ENCODE data around the gene HS2ST1.

Gene HS2ST1

DNA sequence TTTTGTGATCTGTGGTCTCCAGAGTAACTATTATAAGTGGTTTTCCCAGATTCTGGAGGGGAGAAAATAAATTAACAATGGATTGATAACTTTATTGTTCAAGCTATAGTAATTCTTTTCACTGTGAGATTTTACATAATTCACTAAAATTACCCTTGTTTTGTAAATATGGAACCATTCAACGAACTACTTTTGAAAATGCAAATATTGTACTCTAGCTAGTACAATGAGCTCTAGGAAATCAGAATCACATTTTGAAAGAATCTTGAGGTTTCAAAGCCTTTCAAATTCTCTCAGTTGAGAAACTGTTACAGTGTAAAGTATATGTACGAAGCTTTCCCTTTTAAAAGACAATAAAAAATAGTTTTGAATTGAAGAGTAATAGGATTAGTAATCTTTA, 119.9 kb downstream of the HS2ST1 start:
- Histone ChIP-seq H3K4me3 (replicated peaks; ENCODE audit: insufficient read depth, low read length) (no peak overlapping the region), H3K27me3 (ENCODE audit: insufficient read depth, poor library complexity, severe bottlenecking) (no peaks in the 10 kb centered on the region), H3K27ac (replicated peaks) (no peak overlapping the region)
- TF ChIP-seq, protein P1, sequence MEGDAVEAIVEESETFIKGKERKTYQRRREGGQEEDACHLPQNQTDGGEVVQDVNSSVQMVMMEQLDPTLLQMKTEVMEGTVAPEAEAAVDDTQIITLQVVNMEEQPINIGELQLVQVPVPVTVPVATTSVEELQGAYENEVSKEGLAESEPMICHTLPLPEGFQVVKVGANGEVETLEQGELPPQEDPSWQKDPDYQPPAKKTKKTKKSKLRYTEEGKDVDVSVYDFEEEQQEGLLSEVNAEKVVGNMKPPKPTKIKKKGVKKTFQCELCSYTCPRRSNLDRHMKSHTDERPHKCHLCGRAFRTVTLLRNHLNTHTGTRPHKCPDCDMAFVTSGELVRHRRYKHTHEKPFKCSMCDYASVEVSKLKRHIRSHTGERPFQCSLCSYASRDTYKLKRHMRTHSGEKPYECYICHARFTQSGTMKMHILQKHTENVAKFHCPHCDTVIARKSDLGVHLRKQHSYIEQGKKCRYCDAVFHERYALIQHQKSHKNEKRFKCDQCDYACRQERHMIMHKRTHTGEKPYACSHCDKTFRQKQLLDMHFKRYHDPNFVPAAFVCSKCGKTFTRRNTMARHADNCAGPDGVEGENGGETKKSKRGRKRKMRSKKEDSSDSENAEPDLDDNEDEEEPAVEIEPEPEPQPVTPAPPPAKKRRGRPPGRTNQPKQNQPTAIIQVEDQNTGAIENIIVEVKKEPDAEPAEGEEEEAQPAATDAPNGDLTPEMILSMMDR (IDR thresholded peaks at IDR 0.05; ENCODE audit: insufficient read depth, low read length): no peak
- TF ChIP-seq, protein P2, sequence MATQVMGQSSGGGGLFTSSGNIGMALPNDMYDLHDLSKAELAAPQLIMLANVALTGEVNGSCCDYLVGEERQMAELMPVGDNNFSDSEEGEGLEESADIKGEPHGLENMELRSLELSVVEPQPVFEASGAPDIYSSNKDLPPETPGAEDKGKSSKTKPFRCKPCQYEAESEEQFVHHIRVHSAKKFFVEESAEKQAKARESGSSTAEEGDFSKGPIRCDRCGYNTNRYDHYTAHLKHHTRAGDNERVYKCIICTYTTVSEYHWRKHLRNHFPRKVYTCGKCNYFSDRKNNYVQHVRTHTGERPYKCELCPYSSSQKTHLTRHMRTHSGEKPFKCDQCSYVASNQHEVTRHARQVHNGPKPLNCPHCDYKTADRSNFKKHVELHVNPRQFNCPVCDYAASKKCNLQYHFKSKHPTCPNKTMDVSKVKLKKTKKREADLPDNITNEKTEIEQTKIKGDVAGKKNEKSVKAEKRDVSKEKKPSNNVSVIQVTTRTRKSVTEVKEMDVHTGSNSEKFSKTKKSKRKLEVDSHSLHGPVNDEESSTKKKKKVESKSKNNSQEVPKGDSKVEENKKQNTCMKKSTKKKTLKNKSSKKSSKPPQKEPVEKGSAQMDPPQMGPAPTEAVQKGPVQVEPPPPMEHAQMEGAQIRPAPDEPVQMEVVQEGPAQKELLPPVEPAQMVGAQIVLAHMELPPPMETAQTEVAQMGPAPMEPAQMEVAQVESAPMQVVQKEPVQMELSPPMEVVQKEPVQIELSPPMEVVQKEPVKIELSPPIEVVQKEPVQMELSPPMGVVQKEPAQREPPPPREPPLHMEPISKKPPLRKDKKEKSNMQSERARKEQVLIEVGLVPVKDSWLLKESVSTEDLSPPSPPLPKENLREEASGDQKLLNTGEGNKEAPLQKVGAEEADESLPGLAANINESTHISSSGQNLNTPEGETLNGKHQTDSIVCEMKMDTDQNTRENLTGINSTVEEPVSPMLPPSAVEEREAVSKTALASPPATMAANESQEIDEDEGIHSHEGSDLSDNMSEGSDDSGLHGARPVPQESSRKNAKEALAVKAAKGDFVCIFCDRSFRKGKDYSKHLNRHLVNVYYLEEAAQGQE (IDR thresholded peaks at IDR 0.05; ENCODE audit: insufficient replicate concordance, low read depth): no peak
- TF ChIP-seq POLR2AphosphoS5 (IDR thresholded peaks at IDR 0.05; ENCODE audit: low read depth): no peak
- TF ChIP-seq SPI1 (IDR thresholded peaks at IDR 0.05; ENCODE audit: borderline replicate concordance, low read depth): no peak
- no peak for TF ChIP-seq GABPA (IDR thresholded peaks at IDR 0.05; ENCODE audit: low read depth)
- no peak for DNase-seq (ENCODE audit: low read depth in 1 of 2, low spot score in 1 of 2)

DNA sequence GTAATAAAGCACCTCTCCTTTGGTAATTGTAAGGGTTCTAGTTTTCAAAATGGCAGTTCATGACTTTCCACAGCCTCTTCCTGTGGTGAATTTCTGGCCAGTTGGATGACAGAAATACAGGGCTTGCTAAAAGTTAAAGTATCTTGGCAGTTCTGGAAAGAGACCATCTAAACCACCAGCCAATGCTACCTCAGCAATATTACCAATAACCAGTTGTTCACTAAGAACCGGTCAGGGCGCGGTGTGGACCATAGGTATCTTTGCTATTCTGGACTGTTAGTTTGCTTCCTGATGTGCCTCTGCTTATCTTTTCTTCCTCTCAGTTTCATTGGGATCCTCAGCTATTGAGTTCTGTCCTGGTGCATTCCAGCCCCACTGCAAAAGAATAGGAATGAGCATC, 124.7 kb downstream of the HS2ST1 start:
- Histone ChIP-seq H3K27ac (replicated peaks) (no peak overlapping the region), H3K4me3 (replicated peaks; ENCODE audit: insufficient read depth, low read length) (no peak overlapping the region), H3K27me3 (ENCODE audit: insufficient read depth, poor library complexity, severe bottlenecking) (no peaks in the 10 kb centered on the region)
- DNase-seq (ENCODE audit: low read depth in 1 of 2, low spot score in 1 of 2): no peak
- no peak for TF ChIP-seq GABPA (IDR thresholded peaks at IDR 0.05; ENCODE audit: low read depth)
- TF ChIP-seq, protein P1 (IDR thresholded peaks at IDR 0.05; ENCODE audit: insufficient read depth, low read length): no peak
- TF ChIP-seq, protein P2 (IDR thresholded peaks at IDR 0.05; ENCODE audit: insufficient replicate concordance, low read depth): no peak

DNA sequence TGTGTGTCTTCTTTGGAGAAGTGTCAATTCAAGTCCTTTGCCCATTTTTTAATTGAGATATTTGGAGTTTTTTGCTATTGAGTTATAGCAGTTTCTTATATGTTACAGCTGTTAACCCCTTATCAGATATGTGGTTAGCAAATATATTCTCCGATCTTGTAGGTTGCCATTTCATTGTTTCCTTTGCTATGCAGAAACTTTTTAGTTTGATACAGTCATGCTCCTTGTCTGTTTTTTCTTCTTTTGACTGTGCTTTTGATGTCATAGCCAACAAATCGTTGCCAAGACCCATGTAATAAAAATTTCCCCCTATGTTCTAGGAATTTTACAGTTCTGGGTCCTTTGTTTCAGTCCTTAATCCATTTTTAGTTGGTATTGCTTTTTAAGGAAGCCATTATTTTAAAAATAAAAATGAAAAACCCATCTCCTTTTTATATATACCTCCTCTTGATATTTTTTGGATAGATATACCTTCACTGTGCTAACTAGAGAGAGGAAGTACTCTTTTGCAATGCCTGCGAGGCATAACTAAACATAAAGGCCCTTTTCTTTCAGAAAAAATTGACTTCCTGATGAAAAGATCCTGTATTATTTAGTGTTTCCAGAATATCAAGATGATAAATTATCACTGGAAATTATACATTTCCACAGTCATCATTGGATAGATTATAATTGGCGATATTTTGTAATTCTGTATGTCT, 127.8 kb downstream of the HS2ST1 start:
- no peak for TF ChIP-seq POLR2AphosphoS5 (IDR thresholded peaks at IDR 0.05; ENCODE audit: low read depth)
- peak; percentile 76 for TF ChIP-seq SPI1 (IDR thresholded peaks at IDR 0.05; ENCODE audit: borderline replicate concordance, low read depth)
- DNase-seq (ENCODE audit: low read depth in 1 of 2, low spot score in 1 of 2): peak in 1 of 2 experiments; percentile 24
- Histone ChIP-seq H3K27me3 (ENCODE audit: insufficient read depth, poor library complexity, severe bottlenecking) (no peaks in the 10 kb centered on the region), H3K27ac (replicated peaks) (no peak overlapping the region), H3K4me3 (replicated peaks; ENCODE audit: insufficient read depth, low read length) (no peak overlapping the region)

DNA sequence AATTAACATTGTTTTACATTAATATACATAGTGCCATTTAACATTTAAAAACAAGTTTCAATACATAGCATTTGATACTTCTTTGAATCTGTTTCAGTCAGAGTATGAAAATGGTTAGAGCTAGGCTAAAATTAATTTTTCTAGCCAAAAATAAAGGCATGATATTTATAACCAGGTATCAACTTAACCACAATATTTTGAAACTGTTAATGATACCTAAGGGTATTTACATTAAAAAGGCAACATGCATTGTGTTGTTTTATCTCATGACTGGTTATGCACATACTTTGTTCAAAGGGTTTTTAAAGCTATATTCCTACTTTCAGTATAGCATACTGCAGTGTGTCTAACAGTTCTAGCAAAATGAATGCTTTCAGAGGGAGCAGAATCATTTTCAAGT, 130.0 kb downstream of the HS2ST1 start:
- no peaks in the 10 kb centered on the region for H3K27me3 ChIP-seq (ENCODE audit: insufficient read depth, poor library complexity, severe bottlenecking)
- no peak overlapping the region for H3K4me3 ChIP-seq (replicated peaks; ENCODE audit: insufficient read depth, low read length)
- DNase-seq (ENCODE audit: low read depth in 1 of 2, low spot score in 1 of 2): no peak
- TF ChIP-seq POLR2AphosphoS5 (IDR thresholded peaks at IDR 0.05; ENCODE audit: low read depth) (no peak), SPI1 (IDR thresholded peaks at IDR 0.05; ENCODE audit: borderline replicate concordance, low read depth) (no peak), GABPA (IDR thresholded peaks at IDR 0.05; ENCODE audit: low read depth) (no peak)
- TF ChIP-seq, protein P1 (IDR thresholded peaks at IDR 0.05; ENCODE audit: insufficient read depth, low read length): no peak
- TF ChIP-seq, protein P2 (IDR thresholded peaks at IDR 0.05; ENCODE audit: insufficient replicate concordance, low read depth): no peak
- H3K27ac ChIP-seq (replicated peaks): no peak overlapping the region

Data from HL-60 (cell line).